ENCODE results near the gene COG5.

The COG5 gene

GRCh38 chr7:107505997-107506673 is 57.6 kb downstream of the COG5 start:
- no peak for DNase-seq (ENCODE audit: low read depth, low spot score)

- DNase-seq (ENCODE audit: low read depth, low spot score): no peak
Observed at GRCh38 chr7:107505362-107505761, 58.4 kb downstream of the COG5 start.

GRCh38 chr7:107503687-107504086 is 60.0 kb downstream of the COG5 start:
- no peak for DNase-seq (ENCODE audit: low read depth, low spot score)

DNA sequence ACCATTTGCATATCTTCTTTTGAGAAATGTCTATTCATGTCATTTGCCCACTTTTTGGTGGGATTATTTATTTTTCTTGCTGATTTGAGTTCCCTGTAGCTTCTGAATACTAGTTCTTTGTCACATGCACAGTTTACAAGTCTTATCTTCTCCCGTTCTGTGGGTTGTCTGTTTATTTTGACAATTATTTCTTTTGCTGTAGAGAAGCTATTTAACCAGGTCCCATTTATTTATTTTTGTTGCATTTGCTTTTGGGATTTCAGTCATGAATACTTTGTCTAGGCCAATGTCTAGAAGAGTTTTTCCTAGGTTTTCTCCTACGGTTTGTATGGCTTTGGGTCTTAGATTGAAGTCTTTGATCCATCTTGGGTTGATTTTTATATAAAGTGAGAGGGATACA is 60.9 kb downstream of the COG5 start:
- DNase-seq (ENCODE audit: low read depth, low spot score): no peak

- DNase-seq (ENCODE audit: low read depth, low spot score): no peak
Observed at GRCh38 chr7:107502154-107502553, 61.6 kb downstream of the COG5 start.

- DNase-seq (ENCODE audit: low read depth, low spot score): no peak
Observed at GRCh38 chr7:107501593-107501992, 62.1 kb downstream of the COG5 start.

- DNase-seq (ENCODE audit: low read depth, low spot score): no peak
Observed at GRCh38 chr7:107499731-107500130, 64.0 kb downstream of the COG5 start.

- no peak for DNase-seq (ENCODE audit: low read depth, low spot score)
Observed at GRCh38 chr7:107495516-107495915, 68.2 kb downstream of the COG5 start.

DNA sequence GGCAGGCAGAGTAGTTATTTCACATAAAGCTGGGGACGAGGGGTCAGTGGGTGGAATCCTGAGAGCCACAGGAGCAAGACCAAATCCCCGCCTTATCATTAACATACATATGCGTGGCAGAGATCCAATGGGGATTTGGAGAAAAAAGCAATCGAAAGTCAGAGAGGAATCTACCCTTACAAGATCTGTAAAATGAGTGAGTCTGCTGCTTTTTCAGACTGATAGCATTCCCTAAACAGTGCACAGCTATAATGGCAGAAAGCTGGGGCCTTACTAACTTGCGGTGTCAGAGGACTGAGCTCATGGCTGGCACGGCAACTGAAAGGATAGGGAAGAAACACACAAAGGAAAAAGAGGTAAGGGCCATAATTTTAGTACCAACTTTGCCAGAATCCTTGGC is 68.8 kb downstream of the COG5 start:
- no peak for DNase-seq (ENCODE audit: low read depth, low spot score)

DNA sequence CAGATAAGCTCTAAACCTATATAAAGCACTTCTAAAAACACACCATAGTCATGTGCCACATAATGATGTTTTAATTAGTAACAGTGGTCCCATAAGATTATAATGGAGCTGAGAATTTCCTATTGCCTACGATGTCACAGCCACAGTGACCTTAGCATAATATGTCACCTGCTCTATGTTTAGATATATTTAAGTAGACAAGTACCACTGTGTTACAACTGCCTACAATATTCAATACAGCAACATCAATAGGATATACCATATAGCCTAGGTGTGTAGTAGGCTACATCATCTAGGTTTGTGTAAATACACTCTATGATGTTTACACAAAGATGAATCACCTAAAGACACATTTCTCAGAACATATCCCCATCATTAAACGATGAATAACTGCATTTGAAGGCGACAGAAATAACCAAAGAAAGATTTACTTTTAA is 69.4 kb downstream of the COG5 start:
- DNase-seq (ENCODE audit: low read depth, low spot score): no peak

- no peak for DNase-seq (ENCODE audit: low read depth, low spot score)
Observed at GRCh38 chr7:107492875-107493274, 70.8 kb downstream of the COG5 start.

DNA sequence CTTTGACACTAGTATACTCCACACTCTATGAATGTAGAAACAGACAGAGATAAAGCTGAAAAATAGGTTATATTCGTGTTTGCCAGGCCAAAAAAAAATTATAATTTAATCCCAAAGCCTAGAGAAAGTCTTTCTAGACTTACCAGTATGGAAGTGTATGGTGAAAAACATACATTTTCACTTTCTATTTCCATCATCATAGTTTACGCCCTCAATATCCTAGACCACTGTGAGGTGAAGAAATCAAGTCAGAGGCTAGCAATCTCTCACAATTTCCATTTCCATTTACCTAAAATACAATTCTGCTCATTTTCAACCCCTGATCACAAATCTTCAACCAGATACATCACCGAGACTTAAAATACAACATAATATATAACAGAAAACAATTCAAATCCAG is 77.7 kb downstream of the COG5 start:
- DNase-seq (ENCODE audit: low read depth, low spot score): no peak

DNA sequence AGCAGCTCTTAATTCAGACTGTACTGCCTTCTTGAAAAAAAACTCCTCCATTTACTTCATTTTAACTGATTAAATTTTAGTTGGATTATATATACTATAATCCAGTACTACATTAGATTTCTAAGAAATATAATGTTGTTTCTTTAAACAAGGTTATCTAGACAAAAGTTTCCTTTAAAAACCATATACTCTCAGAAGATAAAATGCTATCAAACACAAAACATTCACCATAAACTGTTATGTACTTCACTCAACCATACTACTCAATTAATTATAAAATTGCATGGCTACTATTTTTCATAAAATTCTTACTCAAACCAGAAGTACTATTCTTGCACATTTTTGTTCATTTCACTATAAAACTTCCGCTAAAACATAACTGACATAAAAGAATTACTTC is 81.1 kb downstream of the COG5 start:
- DNase-seq (ENCODE audit: low read depth, low spot score): no peak

GRCh38 chr7:107480932-107481331 is 82.8 kb downstream of the COG5 start:
- DNase-seq (ENCODE audit: low read depth, low spot score): no peak

GRCh38 chr7:107479303-107479702 is 84.4 kb downstream of the COG5 start:
- DNase-seq (ENCODE audit: low read depth, low spot score): no peak

DNA sequence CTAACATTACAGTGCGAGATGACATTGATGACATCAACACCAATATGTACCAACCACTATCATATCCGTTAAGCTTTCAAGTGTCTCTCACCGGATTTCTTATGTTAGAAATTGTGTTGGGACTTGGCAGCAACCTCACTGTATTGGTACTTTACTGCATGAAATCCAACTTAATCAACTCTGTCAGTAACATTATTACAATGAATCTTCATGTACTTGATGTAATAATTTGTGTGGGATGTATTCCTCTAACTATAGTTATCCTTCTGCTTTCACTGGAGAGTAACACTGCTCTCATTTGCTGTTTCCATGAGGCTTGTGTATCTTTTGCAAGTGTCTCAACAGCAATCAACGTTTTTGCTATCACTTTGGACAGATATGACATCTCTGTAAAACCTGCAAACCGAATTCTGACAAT is 89.6 kb downstream of the COG5 start:
- DNase-seq (ENCODE audit: low read depth, low spot score): no peak

GRCh38 chr7:107472116-107472515 is 91.6 kb downstream of the COG5 start:
- no peak for DNase-seq (ENCODE audit: low read depth, low spot score)

GRCh38 chr7:107471292-107472070 is 92.2 kb downstream of the COG5 start:
- no peak for DNase-seq (ENCODE audit: low read depth, low spot score)

DNA sequence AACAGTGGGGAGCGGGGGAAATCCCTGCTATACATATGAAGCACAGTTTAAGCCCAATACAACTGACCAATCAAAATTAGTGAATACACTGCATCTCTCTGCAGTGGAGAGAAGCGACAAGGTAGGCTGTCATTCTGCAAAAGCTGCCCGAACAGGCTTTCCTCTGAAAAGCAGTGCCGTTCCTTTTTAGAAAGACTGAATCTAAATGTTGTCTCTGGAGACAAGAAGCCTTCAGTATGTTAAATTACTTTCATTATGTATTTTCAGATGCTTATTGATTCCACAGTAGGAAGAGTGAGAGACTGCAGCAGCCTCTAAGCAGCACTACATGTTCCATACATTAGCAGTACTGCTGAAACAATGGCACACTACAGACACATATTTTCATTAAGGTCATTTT is 93.8 kb downstream of the COG5 start, which contains the start of gene GPR22:
GPR22 (plus strand) TSS at position 129 of the 400 bp plus-strand sequence. CDS start 4,004 bp downstream, outside the sequence.
- no peak for DNase-seq (ENCODE audit: low read depth, low spot score)

DNA sequence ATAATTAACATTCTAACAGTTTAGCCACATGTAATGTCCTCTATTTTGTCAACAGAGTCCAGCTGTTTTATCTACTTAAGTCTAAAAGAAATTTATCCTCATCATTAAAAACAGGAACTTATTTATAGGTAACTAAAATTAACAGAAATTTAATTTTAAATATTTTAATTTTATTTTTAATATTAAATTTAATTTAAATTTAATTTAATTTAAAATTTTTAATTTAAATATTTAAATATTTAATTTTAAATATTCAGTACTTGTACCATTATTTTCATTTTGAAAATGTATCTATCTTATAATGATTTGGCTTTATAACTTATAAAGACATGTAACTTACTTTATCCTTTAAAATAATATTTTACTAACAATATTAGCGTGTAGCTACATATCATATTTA is 94.9 kb downstream of the COG5 start:
- DNase-seq (ENCODE audit: low read depth, low spot score): no peak

GRCh38 chr7:107467972-107468371 is 95.7 kb downstream of the COG5 start:
- no peak for DNase-seq (ENCODE audit: low read depth, low spot score)

GRCh38 chr7:107464666-107465226 is 99.0 kb downstream of the COG5 start:
- DNase-seq (ENCODE audit: low read depth, low spot score): no peak
